CD4-positive, alpha-beta T cell treated with Interleukin-4 for 4 hours (primary cell): Measurements from ENCODE around the gene LSM4.

Experiments used
- DNase-seq: peaks from one replicate; pipeline ENCODE4 v3.0.0-alpha.2; 2020

The LSM4 gene

DNA sequence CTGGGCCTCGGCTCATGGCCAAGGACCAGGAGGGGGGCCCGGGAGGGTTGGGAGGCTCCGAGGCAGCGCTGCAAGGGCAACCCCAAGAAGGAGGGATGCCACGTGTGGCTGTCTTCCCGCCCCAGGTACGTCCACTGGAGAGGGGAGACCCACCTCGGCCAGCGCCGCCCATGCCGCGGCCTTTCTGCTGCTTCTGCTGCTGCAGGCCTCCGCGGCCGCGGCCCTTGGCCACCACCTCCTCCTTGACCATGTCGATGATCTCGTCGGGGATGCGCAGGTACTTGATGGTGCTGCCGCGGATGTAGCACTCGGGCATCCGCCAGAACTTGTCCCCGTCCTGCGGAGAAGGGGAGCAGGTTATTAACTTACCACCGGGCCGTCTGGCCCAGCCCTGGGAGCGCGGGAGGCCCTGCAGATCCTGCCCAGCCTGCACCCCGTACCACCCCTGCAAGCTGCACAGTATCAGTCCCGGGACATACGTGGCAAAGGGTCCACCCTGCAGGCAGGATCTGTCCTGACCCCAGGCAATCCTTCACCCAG, 13.3 kb downstream of the LSM4 start:
- no peak for DNase-seq

DNA sequence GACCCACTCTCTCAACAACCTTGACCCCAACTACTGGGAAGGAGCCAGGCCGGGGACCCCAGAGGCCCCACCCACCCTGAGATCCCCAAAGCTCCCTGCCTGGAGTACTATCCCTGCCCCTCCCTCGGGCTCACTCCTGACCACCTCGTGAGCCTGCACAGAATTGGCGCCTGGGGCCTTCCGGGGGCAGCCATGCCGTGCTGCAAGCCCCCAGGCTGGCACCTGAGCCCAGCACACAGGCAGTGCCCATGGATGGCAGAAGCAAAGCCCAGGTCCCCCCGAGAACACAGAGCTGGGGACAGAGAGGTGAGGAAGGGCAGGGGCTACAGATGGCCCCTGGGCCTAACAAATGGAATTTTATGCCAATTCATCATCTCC, 13.9 kb downstream of the LSM4 start:
- no peak for DNase-seq

DNA sequence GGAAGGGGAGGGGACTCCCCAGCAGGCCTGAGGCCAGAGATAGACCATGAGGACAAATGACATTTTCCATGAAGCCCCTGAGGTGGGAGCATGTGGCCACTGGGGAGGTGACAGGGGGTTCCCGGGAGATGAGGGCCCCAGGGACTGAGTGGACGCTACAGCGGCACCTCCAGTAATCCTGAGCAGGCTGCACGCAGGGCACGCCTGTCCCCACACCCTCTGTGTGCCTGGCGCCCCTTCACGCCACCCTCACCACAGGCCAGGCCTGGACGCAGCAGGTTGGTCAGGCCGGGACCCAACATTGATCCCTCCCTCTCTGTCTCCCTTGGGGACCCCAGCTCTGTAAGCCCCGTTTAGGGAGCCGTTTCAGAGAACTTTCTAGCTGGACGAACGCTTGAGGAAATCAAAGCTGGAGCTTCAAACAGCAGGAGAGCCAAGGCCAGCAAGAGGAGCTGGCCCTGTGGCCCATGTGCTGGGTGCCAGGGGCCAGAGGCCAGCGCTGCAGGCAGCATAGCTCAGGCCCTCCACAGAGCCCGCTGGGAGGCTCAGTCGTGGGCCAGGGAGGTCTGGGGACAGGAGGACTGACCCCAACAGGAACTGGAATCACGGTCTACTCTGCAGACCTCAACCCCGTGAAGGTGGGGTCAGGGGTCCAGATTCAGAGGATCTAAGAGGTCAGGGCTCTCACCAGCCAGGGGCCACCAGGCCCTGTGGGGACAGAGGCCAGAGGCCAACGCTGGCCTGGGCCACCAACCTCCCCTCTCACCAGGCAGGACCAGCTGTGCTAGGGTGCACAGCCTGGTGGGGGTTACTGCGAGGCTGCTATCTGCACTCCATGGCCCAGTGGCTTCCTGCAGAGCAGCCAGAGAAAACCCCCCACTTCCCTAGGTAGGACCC, 14.6 kb downstream of the LSM4 start:
- DNase-seq = no peak

DNA sequence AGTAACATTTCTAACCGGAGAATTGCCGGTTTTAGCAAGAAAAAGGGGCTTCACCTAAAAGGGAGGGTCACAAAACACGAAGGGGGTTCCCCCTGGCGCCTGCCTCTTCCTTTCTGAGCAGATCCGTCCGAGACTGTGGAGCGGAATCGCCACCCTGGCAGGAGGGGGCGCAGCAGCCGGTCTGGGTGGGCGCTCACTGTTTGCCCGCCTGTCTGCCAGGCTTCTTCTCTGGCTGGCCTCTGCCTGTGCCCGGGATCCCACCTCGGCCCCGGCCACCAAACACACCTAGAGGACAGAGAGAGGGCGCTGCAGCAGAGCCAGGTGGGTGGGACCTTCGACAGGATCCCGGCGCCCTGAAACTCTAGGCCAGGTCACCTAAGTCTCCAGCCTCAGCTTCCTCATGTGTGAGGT, 15.6 kb downstream of the LSM4 start:
- peak; percentile 55 for DNase-seq

DNA sequence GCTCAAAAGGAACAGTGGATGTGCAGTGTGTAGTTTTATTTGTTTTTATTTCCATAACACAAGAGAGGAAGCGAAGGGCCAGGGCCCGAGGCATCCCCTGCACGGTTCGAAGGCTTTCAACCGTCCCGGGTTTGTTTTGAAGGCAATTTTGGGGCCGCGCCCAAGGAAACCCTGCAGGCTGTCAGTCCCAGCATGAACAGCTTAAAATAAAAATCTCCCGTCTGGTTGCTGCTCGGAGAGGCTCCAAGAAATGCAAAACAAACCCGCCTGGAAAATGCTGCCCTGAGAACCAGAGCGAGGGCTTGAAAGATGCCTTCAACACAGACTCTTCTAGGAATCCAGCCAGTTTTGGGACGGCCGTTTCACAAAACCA, 16.0 kb downstream of the LSM4 start:
- DNase-seq = peak; percentile 35

DNA sequence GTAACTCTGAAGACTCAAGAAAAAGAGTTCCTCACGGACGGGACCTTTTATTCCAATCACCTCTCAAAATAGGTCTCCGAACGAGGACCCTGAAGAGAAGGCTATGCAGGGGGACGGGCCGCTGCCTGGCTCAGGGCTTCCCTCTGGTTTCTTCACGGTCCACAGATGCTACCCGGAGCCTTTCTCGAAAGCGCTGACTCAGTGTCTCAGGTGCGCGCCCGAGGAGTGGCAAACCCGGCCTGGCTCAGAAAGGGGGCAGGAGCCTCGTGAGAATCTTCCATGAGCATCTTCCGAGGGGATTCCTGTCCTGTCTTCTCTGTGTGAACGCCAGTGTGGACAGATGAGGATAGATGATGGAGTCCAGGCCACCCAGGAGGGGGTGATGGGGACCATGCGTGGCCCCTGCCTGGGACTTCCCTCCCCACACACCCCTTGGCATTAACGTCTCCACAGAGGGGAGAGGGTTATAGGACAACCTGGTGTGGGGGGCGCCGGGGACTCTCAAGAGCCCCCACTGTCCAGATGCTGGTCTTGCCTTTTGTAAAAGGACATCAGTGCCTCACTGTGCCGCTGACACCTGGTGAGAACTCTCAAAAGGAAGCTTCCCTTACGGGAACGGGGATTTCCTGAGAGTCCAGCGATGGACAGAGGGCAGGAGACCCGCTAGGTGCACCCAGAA, 16.5 kb downstream of the LSM4 start:
- no peak for DNase-seq

DNA sequence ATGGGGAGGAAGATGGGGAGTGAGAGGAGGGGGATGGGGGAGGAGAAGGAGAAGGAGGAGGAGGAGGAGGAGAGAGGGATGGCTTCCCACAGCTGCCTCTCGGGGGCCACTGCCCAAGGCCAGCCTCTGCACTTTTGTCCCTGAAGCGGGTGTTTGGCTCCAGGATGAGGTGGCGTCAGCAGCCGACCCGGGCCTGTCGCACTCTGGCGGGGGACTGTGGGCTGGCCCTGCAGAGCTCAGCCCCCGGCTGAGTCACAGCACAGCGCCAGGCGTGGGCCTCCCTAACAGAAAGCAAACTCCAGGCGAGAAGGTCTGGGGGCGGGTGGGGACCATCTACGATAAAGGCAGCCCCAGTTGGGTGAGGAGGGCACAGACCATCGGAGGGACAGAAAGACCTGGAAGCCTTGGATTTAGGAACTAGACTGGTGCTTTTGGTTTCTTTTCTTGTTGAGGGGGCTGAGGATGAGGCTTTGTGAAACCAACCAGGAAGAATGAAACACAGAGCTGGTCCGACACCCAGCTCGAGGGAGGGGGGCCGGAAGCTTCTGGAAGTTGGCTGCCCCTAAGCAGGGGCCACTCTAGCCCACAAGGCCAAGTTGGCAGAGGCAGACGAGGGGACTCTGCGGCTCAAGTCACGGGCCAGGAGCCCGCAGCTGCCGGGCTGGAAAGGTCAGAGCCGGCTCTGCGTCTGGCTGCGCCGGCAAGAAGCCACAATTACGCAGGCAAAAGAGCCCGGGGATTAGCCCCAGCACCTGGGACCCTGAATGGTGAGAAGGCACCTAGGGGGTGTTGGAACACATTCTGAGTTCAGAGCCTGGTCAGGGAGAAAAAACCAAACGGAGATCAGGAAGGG, 18.2 kb downstream of the LSM4 start:
- peak; percentile 86 for DNase-seq

DNA sequence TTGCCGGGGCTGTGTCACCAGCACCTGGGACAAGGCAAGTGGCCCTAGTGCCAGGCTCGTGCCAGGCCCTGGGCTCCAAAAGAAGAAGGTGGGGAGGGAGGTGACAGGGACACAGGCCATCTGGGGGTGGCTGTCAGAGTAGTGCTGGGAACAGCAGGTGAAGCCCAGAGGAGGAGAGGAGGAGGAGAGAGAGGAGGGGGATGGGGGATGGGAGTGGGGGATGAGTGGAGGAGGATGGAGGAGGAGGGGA, 18.7 kb downstream of the LSM4 start:
- DNase-seq = no peak

GRCh38 chr19:18301718-18302111, 21.2 kb downstream of the LSM4 start:
- no peak for DNase-seq

DNA sequence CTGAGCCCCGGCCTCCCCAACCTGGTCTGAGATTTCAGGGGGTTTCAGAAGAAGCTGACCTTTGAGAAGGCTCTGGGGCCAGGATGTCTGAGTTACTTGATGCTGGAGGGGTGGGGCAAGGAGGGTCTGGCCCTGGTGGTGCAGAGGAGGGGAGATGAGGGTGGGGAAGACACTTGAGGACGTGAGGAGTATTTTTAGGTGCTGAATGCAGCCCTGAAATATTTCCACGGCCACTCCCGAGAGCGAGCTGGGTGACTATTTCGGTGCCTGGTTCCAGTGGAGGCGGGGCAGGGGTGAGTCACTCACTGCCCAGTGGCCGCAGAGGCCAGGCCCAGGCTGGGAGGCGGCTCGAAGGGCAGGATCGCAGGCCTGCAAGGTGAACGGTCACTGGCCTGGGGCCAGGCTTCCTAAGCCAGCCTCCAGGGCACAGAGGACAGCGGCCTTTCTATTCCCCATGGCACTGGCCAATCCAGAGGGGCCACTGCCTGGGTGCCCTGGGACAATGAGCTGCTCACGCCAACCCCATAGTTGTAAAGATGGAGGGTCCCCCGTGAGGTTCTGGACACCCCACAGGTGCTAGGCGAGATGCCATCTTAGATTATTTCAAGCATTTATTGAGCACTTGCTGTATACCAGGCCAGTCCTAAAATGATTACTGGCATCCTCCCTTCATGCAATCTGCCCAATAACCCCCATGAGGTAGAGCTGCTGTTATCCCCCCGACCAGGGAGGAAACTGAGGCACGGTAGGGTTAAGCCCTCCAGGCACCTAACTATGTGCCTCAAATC, 21.8 kb downstream of the LSM4 start:
- no peak for DNase-seq

- DNase-seq = no peak
Measured at GRCh38 chr19:18299654-18300053, 23.2 kb downstream of the LSM4 start.

- no peak for DNase-seq
Measured at GRCh38 chr19:18298601-18299000, 24.3 kb downstream of the LSM4 start.

- no peak for DNase-seq
Measured at GRCh38 chr19:18297308-18297707, 25.6 kb downstream of the LSM4 start.

GRCh38 chr19:18295034-18295451, 27.8 kb downstream of the LSM4 start:
- no peak for DNase-seq

- peak; percentile 94 for DNase-seq
Measured at GRCh38 chr19:18294467-18294864, 28.4 kb downstream of the LSM4 start.

DNA sequence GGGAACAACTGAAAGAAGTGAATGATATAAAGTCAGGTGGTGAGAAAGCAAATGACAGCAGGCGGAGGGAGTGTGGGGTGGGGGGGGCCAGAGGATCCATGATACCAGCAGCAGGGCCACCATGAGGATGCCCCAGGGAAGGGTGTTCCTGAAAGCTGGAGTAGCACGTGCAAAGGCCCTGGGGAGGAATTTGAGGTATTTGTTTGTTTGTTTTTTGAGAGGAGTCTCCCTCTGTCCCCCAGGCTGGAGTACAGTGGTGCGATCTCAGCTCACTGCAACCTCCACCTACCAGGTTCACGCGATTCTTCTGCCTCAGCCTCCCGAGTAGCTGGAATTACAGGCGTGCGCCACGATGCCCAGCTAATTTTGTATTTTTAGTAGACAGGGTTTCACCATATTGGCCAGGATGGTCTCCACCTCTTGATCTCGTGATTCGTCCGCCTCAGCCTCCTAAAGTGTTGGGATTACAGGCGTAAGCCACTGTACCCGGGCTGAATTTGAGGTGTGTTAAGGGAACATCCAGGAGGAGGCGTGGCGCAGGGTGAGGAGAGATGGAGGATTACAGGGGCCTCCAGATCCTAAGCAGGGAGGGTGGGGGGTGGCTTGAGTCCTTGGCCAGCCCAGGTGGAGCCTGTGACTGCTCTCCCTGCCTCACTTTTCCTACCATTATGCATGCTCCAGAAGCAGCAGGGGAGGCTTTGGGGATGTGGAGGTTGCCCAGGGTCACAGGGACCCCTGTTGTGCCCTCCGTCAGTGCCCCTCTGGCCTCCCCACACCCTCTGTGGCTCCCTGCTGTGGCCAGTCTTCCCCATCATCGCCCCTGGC, 29.0 kb downstream of the LSM4 start:
- no peak for DNase-seq

GRCh38 chr19:18292810-18293641, 29.9 kb downstream of the LSM4 start:
- DNase-seq = peak; percentile 29

DNA sequence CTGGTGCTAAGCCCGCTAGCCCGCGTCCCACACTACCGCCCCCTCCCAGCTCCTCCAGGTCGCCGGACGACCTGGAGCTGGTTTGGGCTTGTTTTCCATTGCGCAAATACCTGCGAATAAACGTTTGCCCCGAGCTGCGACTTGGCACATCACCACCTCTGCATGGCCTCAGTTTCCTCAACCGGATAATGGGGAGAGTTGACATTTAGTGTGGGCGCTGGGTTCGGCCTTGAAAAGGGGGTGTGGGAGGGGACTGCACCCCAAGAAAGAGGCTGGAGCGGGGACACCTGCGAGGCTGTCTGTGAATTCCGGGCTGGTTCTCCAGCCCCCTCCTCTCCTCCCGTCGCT, 30.4 kb downstream of the LSM4 start:
- peak; percentile 18 for DNase-seq

- peak; percentile 73 for DNase-seq
Measured at GRCh38 chr19:18291590-18292461, 31.1 kb downstream of the LSM4 start.

DNA sequence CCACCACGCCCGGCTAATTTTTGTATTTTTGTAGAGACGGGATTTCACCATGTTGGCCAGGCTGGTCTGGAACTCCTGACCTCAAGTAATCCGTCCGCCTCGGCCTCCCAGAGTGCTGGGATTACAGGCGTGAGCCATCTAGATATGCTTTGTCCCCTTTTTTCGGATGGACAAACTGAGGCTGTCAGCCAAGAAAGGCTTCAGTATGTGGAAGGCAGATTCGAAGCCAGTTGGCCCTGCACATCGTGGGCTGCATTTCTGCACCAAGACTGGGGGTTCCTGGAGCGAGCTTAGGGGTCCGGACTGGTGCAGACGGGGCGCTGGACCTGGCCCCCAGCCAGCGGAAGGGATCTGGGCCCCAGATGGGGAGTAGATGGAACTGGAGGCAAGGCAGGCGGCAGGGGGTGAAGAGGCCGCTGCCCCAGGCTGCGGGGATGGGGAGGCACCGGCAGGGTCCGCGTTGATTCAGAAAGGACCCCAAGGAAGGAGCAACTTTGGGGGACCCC, 31.8 kb downstream of the LSM4 start:
- DNase-seq = no peak
